PC-9 (cell line): ENCODE results near the gene FSIP2. TPM values are rescaled to one million over a fixed set of nuclear protein-coding genes. Genes with fewer than 3 reads are reported as not detected.

Experiments
- BruUV-seq: library from RNA; stranded (reverse); fragments of 400-500 nt; replicated peaks from 2 replicates; lab custom pipeline; 2021; lab: Mats Ljungman, UMichigan
- CTCF ChIA-PET: fragments of 300-600 bp; sonication (Branson Sonifier 250); formaldehyde crosslinking; loops from one replicate; lab custom pipeline; 2022; ENCODE audit warnings: antibody characterized with exemption; lab: Charles Lee
- POLR2A ChIA-PET: fragments of 300-600 bp; sonication (Branson Sonifier 250); formaldehyde crosslinking; loops from one replicate; lab custom pipeline; 2022; ENCODE audit warnings: antibody characterized with exemption; ENCODE audit not compliant: unreplicated experiment; lab: Charles Lee
- DNase-seq, 2 experiments: peaks; one replicate each; pipeline versions ENCODE4 v3.0.0 to v3.0.0-alpha.2; 2015 to 2022; ENCODE audit warnings: mixed read lengths in 1 of 2
- H2AFZ ChIP-seq: fragments of 200-600 bp; sonication (generic); 2 replicates; pipeline ENCODE4 v1.8.1; 2017; ENCODE audit warnings: antibody characterized with exemption
- H3F3A ChIP-seq: fragments of 200-600 bp; sonication (generic); 2 replicates; pipeline ENCODE4 v1.8.1; 2017; ENCODE audit warnings: antibody characterized with exemption, mild to moderate bottlenecking, low read depth; ENCODE audit not compliant: insufficient read depth
- H3K27ac ChIP-seq: fragments of 200-600 bp; sonication (generic); 2 replicates; pipeline ENCODE4 v1.6.1; 2016; ENCODE audit warnings: mixed run types
- H3K27me3 ChIP-seq: fragments of 200-600 bp; sonication (generic); 2 replicates; pipeline ENCODE4 v1.6.1; 2016; ENCODE audit warnings: low read depth, mixed run types; ENCODE audit not compliant: insufficient read depth
- H3K36me3 ChIP-seq: fragments of 200-600 bp; sonication (generic); 2 replicates; pipeline ENCODE4 v1.6.1; 2016; ENCODE audit warnings: low read depth, mixed run types
- H3K4me1 ChIP-seq: fragments of 200-600 bp; sonication (generic); replicated peaks from 2 replicates; pipeline ENCODE4 v1.6.1; 2016; ENCODE audit warnings: mixed run types; ENCODE audit not compliant: insufficient read depth
- H3K4me2 ChIP-seq: fragments of 200-600 bp; sonication (generic); 2 replicates; pipeline ENCODE4 v1.6.1; 2017; ENCODE audit warnings: mixed run types
- H3K4me3 ChIP-seq: fragments of 200-600 bp; sonication (generic); 2 replicates; pipeline ENCODE4 v1.6.1; 2016; ENCODE audit warnings: mixed run types
- H3K79me2 ChIP-seq: fragments of 200-600 bp; sonication (generic); 2 replicates; pipeline ENCODE4 v1.6.1; 2017; ENCODE audit warnings: low read depth, mixed run types
- H3K9me2 ChIP-seq: fragments of 200-600 bp; sonication (generic); 2 replicates; pipeline ENCODE4 v1.8.1; 2017; ENCODE audit warnings: mild to moderate bottlenecking; ENCODE audit not compliant: insufficient read depth
- H3K9me3 ChIP-seq: fragments of 200-600 bp; sonication (generic); 2 replicates; pipeline ENCODE4 v1.8.1; 2016; ENCODE audit warnings: low read depth; ENCODE audit not compliant: insufficient read depth
- H4K20me1 ChIP-seq: fragments of 200-600 bp; sonication (generic); 2 replicates; pipeline ENCODE4 v1.8.1; 2017; ENCODE audit not compliant: insufficient read depth
- CTCF ChIP-seq: fragments of 200-600 bp; sonication (generic); conservative IDR thresholded peaks from 2 replicates; pipeline ENCODE4 v1.6.1; 2017; ENCODE audit warnings: mixed run types, antibody characterized with exemption, mild to moderate bottlenecking, moderate library complexity
- EZH2 ChIP-seq: fragments of 200-600 bp; sonication (generic); IDR thresholded peaks from 2 replicates; pipeline ENCODE4 v1.8.0; 2017; ENCODE audit warnings: antibody characterized with exemption, low read depth
- intact Hi-C: fragments of 100-400 bp; cut with micrococcal nuclease; formaldehyde crosslinking; loops from one replicate; pipeline ENCODE4 v1.10.0; 2022; ENCODE audit not compliant: unreplicated experiment
- total RNA-seq: library from RNA; stranded (reverse); gene quantifications from 2 replicates; pipeline ENCODE4 v1.2.3, GENCODE V29; 2021

Gene FSIP2
- total RNA-seq, 1 experiment from 2014 or later = 0.22 TPM

GRCh38 chr2:185790361-185790760 lies 51.8 kb downstream of the FSIP2 start:
- no peak for DNase-seq
- H3K9me3 ChIP-seq = no peaks in the 10 kb centered on the region
- TF ChIP-seq CTCF = no peak
- no peak overlapping the region for H3K4me2 ChIP-seq
- POLR2A ChIA-PET = no interaction called here
- no peaks in the 10 kb centered on the region for H3K79me2 ChIP-seq
- no peak overlapping the region for H3K27ac ChIP-seq
- CTCF ChIA-PET = no interaction called here
- H3K4me3 ChIP-seq = no peak overlapping the region
- H4K20me1 ChIP-seq = no peaks in the 10 kb centered on the region
- no peaks in the 10 kb centered on the region for H3F3A ChIP-seq
- no peak overlapping the region for H2AFZ ChIP-seq
- no peaks in the 10 kb centered on the region for H3K36me3 ChIP-seq
- H3K27me3 ChIP-seq = no peaks in the 10 kb centered on the region
- H3K4me1 ChIP-seq = no peaks in the 10 kb centered on the region
- intact Hi-C loops = no loop called here
- no TSS peak for BruUV-seq
- H3K9me2 ChIP-seq = no peaks in the 10 kb centered on the region

GRCh38 chr2:185793532-185794345 lies 55.1 kb downstream of the FSIP2 start:
- no peaks in the 10 kb centered on the region for H4K20me1 ChIP-seq
- intact Hi-C loops = no loop called here
- CTCF ChIA-PET = no interaction called here
- H3K9me3 ChIP-seq = no peaks in the 10 kb centered on the region
- POLR2A ChIA-PET = no interaction called here
- DNase-seq = no peak
- no peak overlapping the region for H2AFZ ChIP-seq
- no peaks in the 10 kb centered on the region for H3K36me3 ChIP-seq
- H3K27ac ChIP-seq = no peak overlapping the region
- no peak overlapping the region for H3K4me2 ChIP-seq
- H3F3A ChIP-seq = no peaks in the 10 kb centered on the region
- H3K79me2 ChIP-seq = no peaks in the 10 kb centered on the region
- BruUV-seq = no TSS peak
- no peaks in the 10 kb centered on the region for H3K4me1 ChIP-seq
- H3K27me3 ChIP-seq = no peaks in the 10 kb centered on the region
- no peak overlapping the region for H3K4me3 ChIP-seq
- H3K9me2 ChIP-seq = no peaks in the 10 kb centered on the region
- TF ChIP-seq CTCF (no peak), EZH2 (no peak)

GRCh38 chr2:185796758-185797157 lies 58.2 kb downstream of the FSIP2 start:
- intact Hi-C loops = no loop called here
- no peaks in the 10 kb centered on the region for H3K9me3 ChIP-seq
- H3K4me2 ChIP-seq = no peak overlapping the region
- H3K4me1 ChIP-seq = no peaks in the 10 kb centered on the region
- POLR2A ChIA-PET = no interaction called here
- CTCF ChIA-PET = no interaction called here
- H3K79me2 ChIP-seq = no peaks in the 10 kb centered on the region
- H3K4me3 ChIP-seq = no peak overlapping the region
- no peaks in the 10 kb centered on the region for H4K20me1 ChIP-seq
- no peaks in the 10 kb centered on the region for H3F3A ChIP-seq
- DNase-seq = no peak
- no peaks in the 10 kb centered on the region for H3K27me3 ChIP-seq
- TF ChIP-seq EZH2 (no peak), CTCF (no peak)
- H3K36me3 ChIP-seq = no peaks in the 10 kb centered on the region
- no peaks in the 10 kb centered on the region for H3K9me2 ChIP-seq
- no peak overlapping the region for H2AFZ ChIP-seq
- no TSS peak for BruUV-seq
- H3K27ac ChIP-seq = no peak overlapping the region
